Measurements from ENCODE around the gene RHAG. TPM values are rescaled to one million over a fixed set of nuclear protein-coding genes. Genes with fewer than 3 reads are reported as not detected.

RHAG gene
- total and polyA plus RNA-seq, 4 donors, result 0.03 to 5.7 (median 0.31) TPM; not detected in 1

- DNase-seq (no peak), ATAC-seq (ENCODE audit: insufficient read depth, low FRiP score) (no peak)
- Histone ChIP-seq H3K27me3 (ENCODE audit: control insufficient read depth in 3 of 3, insufficient read depth in 3 of 3, low read length in 2 of 3) (no peaks in the 10 kb centered on the region), H3K4me1 (ENCODE audit: control insufficient read depth in 5 of 5, insufficient read depth in 5 of 5, low read length in 5 of 5) (no peaks in the 10 kb centered on the region), H3K9ac (ENCODE audit: insufficient read depth in 1 of 2, low read length in 2 of 2) (no peak overlapping the region), H3K27ac (ENCODE audit: low read depth in 1 of 2, low read length in 1 of 2) (no peak overlapping the region), H3K4me3 (no peak overlapping the region), H3K36me3 (ENCODE audit: control insufficient read depth in 4 of 4, insufficient read depth in 4 of 4, low read length in 4 of 4) (no peaks in the 10 kb centered on the region), H3K9me3 (ENCODE audit: control insufficient read depth in 4 of 4, insufficient read depth in 3 of 4, low read length in 3 of 4) (no peaks in the 10 kb centered on the region)
- TF ChIP-seq, protein P1, sequence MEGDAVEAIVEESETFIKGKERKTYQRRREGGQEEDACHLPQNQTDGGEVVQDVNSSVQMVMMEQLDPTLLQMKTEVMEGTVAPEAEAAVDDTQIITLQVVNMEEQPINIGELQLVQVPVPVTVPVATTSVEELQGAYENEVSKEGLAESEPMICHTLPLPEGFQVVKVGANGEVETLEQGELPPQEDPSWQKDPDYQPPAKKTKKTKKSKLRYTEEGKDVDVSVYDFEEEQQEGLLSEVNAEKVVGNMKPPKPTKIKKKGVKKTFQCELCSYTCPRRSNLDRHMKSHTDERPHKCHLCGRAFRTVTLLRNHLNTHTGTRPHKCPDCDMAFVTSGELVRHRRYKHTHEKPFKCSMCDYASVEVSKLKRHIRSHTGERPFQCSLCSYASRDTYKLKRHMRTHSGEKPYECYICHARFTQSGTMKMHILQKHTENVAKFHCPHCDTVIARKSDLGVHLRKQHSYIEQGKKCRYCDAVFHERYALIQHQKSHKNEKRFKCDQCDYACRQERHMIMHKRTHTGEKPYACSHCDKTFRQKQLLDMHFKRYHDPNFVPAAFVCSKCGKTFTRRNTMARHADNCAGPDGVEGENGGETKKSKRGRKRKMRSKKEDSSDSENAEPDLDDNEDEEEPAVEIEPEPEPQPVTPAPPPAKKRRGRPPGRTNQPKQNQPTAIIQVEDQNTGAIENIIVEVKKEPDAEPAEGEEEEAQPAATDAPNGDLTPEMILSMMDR (IDR thresholded peaks at IDR 0.05; ENCODE audit: control extremely low read depth, extremely low read depth), result no peak
- WGBS, 2 donors, result 77 to 95% methylated on average over 3 of the region's 3 CpGs
These were observed 8.5 kb upstream of the RHAG start for GRCh38 chr6:49645139-49645538.

DNA sequence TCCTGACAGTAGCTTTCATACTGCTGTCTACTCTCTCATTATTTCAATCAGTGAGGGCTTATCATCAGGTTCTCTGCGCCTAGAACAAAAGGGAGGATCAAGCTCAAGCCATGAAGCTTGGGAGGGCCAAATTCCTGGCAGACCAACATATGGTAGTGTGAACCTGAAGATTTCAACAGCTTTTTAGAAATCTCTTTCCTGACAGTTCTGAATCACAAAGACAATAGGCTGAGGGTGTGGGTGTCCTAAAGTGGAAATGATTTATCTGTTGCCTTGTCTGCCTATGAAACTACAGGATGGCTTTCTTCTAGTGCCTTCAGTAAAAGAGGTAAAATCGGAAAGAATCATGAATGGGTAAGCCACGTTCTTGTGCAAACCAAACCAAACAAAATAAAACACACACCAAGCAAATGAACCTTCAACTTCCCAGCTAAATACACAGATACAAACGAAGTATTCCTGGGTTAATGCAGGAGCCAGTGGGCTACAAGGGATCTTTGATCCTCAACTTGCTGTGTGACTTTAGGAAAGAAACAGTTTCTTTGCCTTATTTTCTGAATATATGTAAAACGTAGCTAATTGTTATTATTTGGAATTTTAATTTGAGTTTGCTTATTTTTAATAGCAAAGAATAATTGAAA lies 2.7 kb upstream of the RHAG start:
- Histone ChIP-seq H3K4me3 (no peak overlapping the region), H3K9ac (ENCODE audit: insufficient read depth in 1 of 2, low read length in 2 of 2) (no peak overlapping the region), H3K36me3 (ENCODE audit: control insufficient read depth in 4 of 4, insufficient read depth in 4 of 4, low read length in 4 of 4) (no peaks in the 10 kb centered on the region), H3K9me3 (ENCODE audit: control insufficient read depth in 4 of 4, insufficient read depth in 3 of 4, low read length in 3 of 4) (no peaks in the 10 kb centered on the region), H3K4me1 (ENCODE audit: control insufficient read depth in 5 of 5, insufficient read depth in 5 of 5, low read length in 5 of 5) (peaks cover 0 to 14% (median 0%) of the 10 kb centered on the region in 5 donors), H3K27me3 (ENCODE audit: control insufficient read depth in 3 of 3, insufficient read depth in 3 of 3, low read length in 2 of 3) (no peaks in the 10 kb centered on the region), H3K27ac (ENCODE audit: low read depth in 1 of 2, low read length in 1 of 2) (no peak overlapping the region)
- DNase-seq, result no peak
- TF ChIP-seq, protein P1 (IDR thresholded peaks at IDR 0.05; ENCODE audit: control extremely low read depth, extremely low read depth), result no peak
- ATAC-seq (ENCODE audit: insufficient read depth, low FRiP score), result no peak
- WGBS, 2 donors, result 67 to 77% methylated on average over 5 of the region's 5 CpGs

DNA sequence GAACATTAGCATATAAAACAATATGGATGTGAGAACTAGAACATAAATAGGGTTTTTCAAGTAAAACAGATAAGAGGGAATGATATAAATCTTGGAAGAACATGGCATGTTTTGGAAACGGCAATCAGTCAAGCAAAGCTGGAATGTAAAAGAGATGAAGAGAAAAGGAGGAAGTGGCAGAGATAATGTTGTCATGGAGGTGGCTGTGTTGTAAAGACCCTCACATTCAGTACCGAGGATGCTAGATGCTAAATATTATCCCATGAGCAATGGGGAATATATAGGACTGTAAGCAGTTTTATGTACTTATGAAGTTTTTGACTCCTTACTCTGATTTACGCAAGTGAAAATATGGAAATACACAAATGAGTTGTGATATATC lies 702 bp upstream of the RHAG start:
- Histone ChIP-seq H3K4me1 (ENCODE audit: control insufficient read depth in 5 of 5, insufficient read depth in 5 of 5, low read length in 5 of 5) (peaks cover 0 to 14% (median 0%) of the 10 kb centered on the region in 5 donors), H3K36me3 (ENCODE audit: control insufficient read depth in 4 of 4, insufficient read depth in 4 of 4, low read length in 4 of 4) (no peaks in the 10 kb centered on the region), H3K27ac (ENCODE audit: low read depth in 1 of 2, low read length in 1 of 2) (no peak overlapping the region), H3K9ac (ENCODE audit: insufficient read depth in 1 of 2, low read length in 2 of 2) (no peak overlapping the region), H3K4me3 (no peak overlapping the region), H3K27me3 (ENCODE audit: control insufficient read depth in 3 of 3, insufficient read depth in 3 of 3, low read length in 2 of 3) (no peaks in the 10 kb centered on the region), H3K9me3 (ENCODE audit: control insufficient read depth in 4 of 4, insufficient read depth in 3 of 4, low read length in 3 of 4) (no peaks in the 10 kb centered on the region)
- ATAC-seq (ENCODE audit: insufficient read depth, low FRiP score) (no peak), DNase-seq (no peak)
- TF ChIP-seq, protein P1 (IDR thresholded peaks at IDR 0.05; ENCODE audit: control extremely low read depth, extremely low read depth), result no peak
- 68 to 75% methylated on average over 3 of the region's 3 CpGs for WGBS, 2 donors

All from lung (tissue), 12 donors.